OCI-M2 (cell line): ENCODE data around the gene CYTH1.

ENCODE experiments used
- DNase-seq: peaks from one replicate; lab custom pipeline; 2025; ENCODE audit not compliant: unreplicated experiment; lab: John Stamatoyannopoulos, UW

CYTH1 gene

DNA sequence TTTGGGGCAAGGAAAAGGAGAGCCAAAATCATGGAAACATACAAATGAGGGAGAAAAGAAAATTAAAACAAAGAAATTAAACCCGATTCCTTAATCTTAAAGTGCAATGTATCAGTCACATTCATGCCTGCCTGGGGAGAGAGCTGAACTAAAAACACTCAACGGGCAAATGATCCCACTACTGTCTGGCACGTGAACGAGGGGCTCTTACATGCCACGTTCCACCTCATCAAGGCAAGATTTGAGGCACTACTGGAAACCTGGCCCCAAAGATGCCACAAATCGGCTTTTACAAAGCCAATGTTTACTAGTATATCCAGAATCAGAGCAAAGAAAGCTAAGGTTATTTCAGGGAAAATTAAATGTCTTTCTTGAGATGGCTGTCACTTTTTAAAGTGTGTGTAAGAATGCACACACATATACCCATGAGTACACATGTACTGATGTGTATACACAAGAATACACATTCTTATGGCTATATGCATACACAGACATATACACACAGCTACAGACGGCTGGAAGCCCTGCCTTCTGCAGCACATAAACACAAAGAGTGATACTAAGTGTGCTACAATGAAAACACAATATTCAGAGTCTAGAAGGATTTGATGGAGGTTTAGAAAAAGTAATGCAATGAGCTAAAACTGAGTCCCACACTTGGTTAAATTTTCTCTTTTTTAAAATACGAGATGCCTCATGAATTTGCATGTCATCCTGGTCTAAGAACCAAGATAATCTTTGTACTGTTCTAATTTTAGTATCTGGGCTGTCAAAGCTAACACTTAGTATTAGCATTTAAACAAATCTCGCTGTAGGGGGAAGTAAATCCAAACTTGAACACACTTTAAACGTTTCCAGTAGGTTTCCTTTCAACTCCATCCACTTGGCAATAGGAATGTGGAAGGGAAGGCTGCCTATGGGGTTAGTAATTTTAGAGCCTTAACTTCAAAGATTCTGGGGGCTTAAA, 85.8 kb downstream of the CYTH1 start:
- DNase-seq = no peak

- DNase-seq = no peak
These were observed 87.1 kb downstream of the CYTH1 start for GRCh38 chr17:78694805-78695531.

DNA sequence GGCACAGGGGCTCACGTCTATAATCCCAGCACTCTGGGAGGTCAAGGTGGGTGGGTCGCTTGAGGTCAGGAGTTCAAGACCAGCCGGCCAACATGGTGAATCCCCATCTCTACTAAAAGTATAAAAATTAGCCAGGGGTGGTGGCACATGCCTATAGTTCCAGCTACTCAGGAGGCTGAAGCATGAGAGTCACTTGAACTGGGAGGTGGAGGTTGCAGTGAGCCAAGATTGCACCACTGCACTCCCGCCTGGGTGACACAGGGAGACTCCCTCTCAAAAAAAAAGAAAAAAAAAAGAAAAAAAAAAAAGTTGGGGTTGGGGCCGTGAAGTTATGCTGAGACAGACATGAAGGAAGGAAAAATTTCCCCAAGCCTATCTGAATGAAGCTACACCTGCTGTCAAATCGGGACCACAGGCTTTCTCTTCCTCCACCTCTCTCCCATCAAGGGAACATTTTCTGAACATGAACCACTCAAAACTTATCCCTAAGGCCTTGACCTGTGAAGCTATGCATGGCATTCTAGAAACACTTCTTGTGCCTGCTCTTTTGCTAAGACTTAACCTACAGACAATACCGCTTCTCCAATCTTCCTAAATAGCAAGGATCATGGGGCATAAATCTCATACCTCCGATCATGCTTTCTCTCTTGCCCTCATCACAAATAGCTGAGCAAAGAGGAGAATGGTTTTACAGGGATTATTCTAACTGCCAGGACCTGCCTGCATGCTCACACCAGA, 88.6 kb downstream of the CYTH1 start:
- DNase-seq = no peak

DNA sequence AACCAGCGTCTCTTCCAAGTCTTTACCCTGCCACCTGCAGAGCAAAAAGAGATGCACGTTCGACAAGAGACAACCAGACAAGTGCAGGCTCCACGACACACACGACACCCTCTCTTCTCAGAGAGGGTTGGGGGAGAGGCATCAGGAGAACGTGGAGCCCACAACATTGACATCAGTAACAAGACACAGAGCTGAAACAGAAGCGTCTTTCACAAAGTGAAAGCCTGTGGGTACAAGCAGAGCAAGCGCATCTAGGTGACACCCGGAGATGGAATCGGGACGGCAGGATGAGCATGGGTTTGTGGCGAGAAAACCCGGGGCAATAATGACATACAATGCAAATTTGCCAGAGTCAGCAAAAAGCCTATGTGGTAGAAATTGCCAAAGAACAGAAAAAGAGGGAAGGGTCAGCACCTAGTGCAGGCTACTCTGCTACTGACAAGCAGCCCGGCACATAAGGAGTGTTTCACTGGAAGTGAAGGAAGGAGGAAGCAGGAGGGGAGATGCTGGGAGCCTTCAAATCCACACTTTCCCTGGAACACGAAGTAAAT, 89.5 kb downstream of the CYTH1 start:
- DNase-seq = no peak

GRCh38 chr17:78689029-78689428, 93.0 kb downstream of the CYTH1 start:
- no peak for DNase-seq

- no peak for DNase-seq
These were observed 94.1 kb downstream of the CYTH1 start for GRCh38 chr17:78687944-78688343.

GRCh38 chr17:78687125-78687524, 94.9 kb downstream of the CYTH1 start:
- no peak for DNase-seq

DNA sequence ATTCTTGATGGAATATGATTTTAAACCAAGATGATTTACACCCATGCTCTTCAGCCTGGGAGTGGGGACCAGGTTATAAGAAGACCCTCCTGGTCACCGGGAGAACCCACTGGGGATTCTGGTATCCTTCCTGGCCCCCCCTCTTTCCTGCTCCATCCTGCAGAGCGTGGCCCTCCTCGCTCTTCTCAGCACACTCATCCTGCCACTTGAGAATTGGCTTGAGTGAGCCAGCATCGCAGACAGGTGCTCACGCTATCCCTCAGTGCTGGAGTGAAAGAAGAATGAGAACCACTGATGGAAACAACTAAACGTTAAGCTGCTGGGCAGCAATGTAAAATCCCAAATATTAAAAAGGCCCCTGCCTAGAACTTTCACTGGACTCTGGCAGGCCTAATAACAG, 98.0 kb downstream of the CYTH1 start:
- no peak for DNase-seq

DNA sequence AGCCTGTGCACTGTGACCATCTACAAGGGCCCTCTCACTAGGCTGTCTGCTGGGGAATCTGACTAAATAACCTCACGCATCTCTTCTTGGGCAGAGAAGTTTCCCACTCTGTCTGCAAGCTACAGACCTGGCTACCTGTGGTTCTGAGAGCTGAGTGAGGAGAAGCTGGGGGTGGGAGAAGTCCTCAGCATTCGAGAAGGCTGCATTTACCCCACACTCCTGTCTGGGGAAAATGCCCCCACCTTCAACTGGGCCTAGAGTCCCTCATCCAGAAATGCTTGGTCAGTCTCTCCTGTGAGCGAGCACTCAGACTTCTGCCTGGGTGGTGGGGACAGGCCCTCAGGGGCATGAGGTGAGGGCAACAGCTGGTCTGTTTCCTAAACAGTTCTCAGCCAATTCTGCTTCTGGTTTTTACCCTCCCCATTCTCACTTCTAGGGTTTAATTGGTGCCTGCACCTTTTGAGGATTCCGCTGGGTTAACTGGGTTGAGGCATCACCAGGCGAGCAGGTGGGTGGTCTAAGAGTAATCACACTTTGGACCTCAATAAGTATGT, 98.6 kb downstream of the CYTH1 start:
- no peak for DNase-seq

DNA sequence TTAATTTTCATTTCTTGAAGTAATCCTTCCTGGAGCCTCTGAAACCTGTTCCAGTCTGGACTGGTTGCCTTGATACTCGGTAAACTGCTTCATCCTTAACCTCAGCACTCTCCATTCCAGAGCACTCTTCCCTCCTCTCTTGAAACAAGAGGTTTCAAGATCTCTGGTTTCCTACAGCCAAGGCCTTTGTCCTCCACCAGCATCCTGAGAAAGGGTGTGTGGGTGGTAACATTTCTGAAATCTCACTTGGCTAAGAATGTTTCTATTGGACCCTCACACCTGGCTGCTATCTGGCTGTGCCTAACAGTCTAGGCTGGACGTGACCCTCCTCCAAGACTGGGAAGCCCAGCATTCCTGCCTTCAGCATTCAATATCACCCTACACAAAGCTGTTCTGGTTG, 99.7 kb downstream of the CYTH1 start:
- no peak for DNase-seq

DNA sequence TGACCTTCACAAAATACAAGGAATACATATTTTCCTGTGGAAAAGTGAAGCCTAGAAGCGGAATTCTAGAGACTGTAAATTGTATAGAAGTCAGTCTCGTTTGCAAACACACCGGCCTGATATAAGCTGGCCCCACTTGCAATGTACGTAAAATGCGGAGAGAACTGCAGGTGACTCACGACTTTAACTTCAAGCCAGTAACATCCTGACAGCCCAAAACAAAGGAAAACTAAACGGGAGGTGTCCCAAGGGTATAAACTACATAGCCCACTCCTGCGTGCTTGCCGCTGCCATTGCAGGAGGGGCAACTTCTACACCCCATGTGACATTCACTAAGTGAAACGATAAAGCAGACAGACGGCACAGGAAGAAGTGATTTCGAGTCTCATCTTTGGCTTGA, 101.6 kb downstream of the CYTH1 start:
- no peak for DNase-seq

- DNase-seq = no peak
These were observed 102.3 kb downstream of the CYTH1 start for GRCh38 chr17:78679495-78680395.

DNA sequence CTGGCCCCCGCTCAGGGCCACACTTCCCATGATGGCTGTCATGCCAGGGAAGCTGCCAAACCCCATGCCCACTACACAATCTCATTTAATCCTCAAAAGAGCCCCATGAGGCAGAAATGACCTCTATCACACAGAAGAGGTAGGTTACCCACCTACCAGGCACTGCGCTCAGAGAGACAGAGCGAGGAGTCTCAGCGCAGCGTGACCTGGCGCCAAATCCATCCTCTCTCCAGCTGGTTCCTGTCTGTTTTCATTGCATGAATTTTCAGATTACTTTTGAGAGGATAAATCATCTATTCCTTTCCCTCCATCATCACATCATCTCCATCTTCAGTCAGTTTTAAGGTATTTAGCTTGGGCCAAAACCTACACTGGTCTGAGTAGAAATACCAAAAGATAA, 103.4 kb downstream of the CYTH1 start:
- no peak for DNase-seq

GRCh38 chr17:78678222-78678557, 103.9 kb downstream of the CYTH1 start:
- no peak for DNase-seq

GRCh38 chr17:78677303-78678221, 104.5 kb downstream of the CYTH1 start:
- DNase-seq = no peak

DNA sequence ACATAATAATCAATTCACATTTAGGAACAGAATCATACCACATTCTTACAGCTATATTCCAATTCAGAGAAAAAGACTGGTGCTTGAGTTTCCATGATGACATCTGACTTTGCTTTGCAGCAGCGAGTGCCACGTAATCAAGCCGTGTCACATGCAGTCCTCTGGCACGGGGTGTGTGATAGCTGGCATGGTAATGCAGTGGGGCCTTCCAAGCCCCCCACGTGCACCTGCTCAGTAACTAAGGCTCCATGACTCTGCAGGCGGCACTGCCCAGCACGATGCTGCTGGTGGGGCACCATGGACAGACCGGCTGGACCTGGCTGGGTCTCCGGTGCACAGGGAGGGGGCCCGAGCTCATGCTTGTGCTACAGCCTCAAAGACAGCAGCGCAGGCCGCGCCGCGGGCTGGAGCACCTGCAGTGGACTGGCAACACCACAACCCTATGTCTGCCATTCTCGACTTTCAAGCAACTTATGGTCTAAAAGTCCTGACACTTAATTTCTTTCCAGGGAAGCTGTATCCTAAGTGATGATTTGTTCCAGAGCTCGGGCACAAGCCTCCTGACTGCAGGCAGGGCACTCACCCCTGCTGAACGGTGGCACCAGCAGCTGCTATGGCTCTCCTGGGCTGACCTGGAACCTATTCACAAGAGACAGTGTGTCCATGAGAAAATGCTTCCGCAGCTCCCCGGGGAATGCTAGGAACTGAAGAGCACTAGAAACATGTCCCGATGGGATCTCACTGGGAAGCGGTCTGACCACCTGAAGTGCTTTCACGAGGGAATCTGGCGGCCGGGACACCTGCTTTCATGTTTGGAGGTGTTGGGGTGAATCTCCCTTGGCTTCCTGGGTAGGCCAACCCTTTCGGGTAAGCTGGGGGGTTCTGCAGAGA, 105.4 kb downstream of the CYTH1 start:
- no peak for DNase-seq

DNA sequence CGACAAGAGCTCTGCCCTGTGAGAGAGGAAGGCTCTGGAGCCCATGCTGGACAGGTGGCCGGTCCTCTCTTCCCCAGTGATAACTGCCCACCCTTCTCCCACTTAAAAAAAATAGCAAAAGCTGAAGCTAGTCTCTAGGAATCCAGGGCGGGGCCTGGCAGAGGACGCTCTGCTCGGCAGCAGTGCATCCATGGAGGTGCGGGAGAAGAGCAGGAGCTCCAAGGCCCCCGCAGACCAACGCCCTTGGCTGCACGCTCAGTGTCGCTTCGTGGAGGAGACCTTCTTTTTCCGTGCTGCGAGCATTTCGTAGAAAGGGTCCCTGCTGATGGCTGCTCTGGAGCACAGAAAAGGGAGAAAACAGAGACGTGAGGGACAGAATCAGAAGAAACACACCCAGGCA, 106.2 kb downstream of the CYTH1 start:
- no peak for DNase-seq

DNA sequence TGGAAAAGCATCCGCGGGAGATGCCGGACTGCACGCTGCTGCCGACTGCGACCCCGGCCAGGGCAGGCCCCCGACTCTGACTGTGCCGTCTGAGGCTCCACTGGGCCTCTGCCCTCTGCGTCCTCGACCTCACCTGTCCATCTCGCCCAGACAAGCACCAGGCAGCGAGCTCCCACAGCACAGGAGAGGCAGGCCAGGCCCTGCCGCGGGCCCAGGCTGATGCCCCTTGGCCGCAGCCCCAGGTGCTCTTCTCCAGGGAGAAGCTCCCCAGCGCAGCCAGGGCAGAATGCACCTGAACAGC, 106.8 kb downstream of the CYTH1 start:
- DNase-seq = no peak
